Chondrocyte (in vitro differentiated cells): Measurements from ENCODE around the gene KLF5. TPM values are rescaled to one million over a fixed set of nuclear protein-coding genes. Genes with fewer than 3 reads are reported as not detected.
"Not testable (repeated sequence)": the region's sequence is repeated elsewhere in the genome, so short reads cannot be mapped to it uniquely, and the experiment has no call there.

Experiments used
- DNase-seq: peaks from one replicate; pipeline ENCODE4 v3.0.0; 2021; ENCODE audit warnings: mixed read lengths, low spot score
- H3K27ac Mint-ChIP-seq: one replicate; pipeline ENCODE4 v1.8.0; 2021; ENCODE audit warnings: mild to moderate bottlenecking, moderate library complexity, mixed read lengths; ENCODE audit not compliant: unreplicated experiment
- H3K27me3 Mint-ChIP-seq: 2 replicates; pipeline ENCODE4 v1.8.0; 2021; ENCODE audit warnings: low read depth, mixed read lengths
- H3K36me3 Mint-ChIP-seq: 2 replicates; pipeline ENCODE4 v1.8.0; 2021; ENCODE audit warnings: low read depth, mixed read lengths
- H3K4me1 Mint-ChIP-seq: 2 replicates; pipeline ENCODE4 v1.8.0; 2021; ENCODE audit warnings: low read depth, mild to moderate bottlenecking, mixed read lengths
- H3K4me3 Mint-ChIP-seq: one replicate; pipeline ENCODE4 v1.8.0; 2021; ENCODE audit warnings: mild to moderate bottlenecking, moderate library complexity, mixed read lengths; ENCODE audit not compliant: unreplicated experiment
- H3K9me3 Mint-ChIP-seq: 2 replicates; pipeline ENCODE4 v1.8.0; 2021; ENCODE audit warnings: low read depth, mixed read lengths
- CTCF ChIP-seq: fragments of 200-600 bp; sonication (generic); IDR thresholded peaks from 2 replicates; pipeline ENCODE4 v1.5.0; 2021; ENCODE audit warnings: antibody characterized with exemption, mild to moderate bottlenecking, moderate library complexity
- total RNA-seq: library from RNA; stranded (reverse); gene quantifications from 3 replicates; pipeline ENCODE4 v1.2.1, GENCODE V29; 2021

The KLF5 gene
- total RNA-seq, 1 donor from 2014 or later: 7.9 TPM

- Mint-ChIP-seq H3K9me3 (no peaks in the 10 kb centered on the region), H3K27ac (no peak overlapping the region)
Measured at GRCh38 chr13:73040484-73040883, 18.3 kb upstream of the KLF5 start.

GRCh38 chr13:73040968-73041596 is 17.7 kb upstream of the KLF5 start:
- no peaks in the 10 kb centered on the region for H3K9me3 Mint-ChIP-seq
- no peak for DNase-seq
- H3K27me3 Mint-ChIP-seq: no peaks in the 10 kb centered on the region
- no peak overlapping the region for H3K27ac Mint-ChIP-seq
- no peak overlapping the region for H3K4me3 Mint-ChIP-seq
- H3K36me3 Mint-ChIP-seq: no peaks in the 10 kb centered on the region
- H3K4me1 Mint-ChIP-seq: peaks cover 6% of the 10 kb centered on the region
- no peak for TF ChIP-seq CTCF

More at GRCh38 chr13:73040484-73040883, 18.3 kb upstream of the KLF5 start:
- peaks cover 12% of the 10 kb centered on the region for H3K4me1 Mint-ChIP-seq
- H3K27me3 Mint-ChIP-seq: no peaks in the 10 kb centered on the region
- TF ChIP-seq CTCF: no peak
- H3K4me3 Mint-ChIP-seq: no peak overlapping the region
- no peaks in the 10 kb centered on the region for H3K36me3 Mint-ChIP-seq
- DNase-seq: no peak

- no peaks in the 10 kb centered on the region for H3K36me3 Mint-ChIP-seq
- no peak for TF ChIP-seq CTCF
- H3K27ac Mint-ChIP-seq: no peak overlapping the region
- no peaks in the 10 kb centered on the region for H3K4me1 Mint-ChIP-seq
- H3K27me3 Mint-ChIP-seq: no peaks in the 10 kb centered on the region
- no peak for DNase-seq
- no peak overlapping the region for H3K4me3 Mint-ChIP-seq
- no peaks in the 10 kb centered on the region for H3K9me3 Mint-ChIP-seq
Measured at GRCh38 chr13:73045031-73045430, 13.8 kb upstream of the KLF5 start.

- not testable (repeated sequence) for H3K27ac Mint-ChIP-seq, H3K4me1 Mint-ChIP-seq, H3K4me3 Mint-ChIP-seq, H3K9me3 Mint-ChIP-seq, H3K27me3 Mint-ChIP-seq, H3K36me3 Mint-ChIP-seq, DNase-seq
Measured at GRCh38 chr13:73048615-73049014, 10.2 kb upstream of the KLF5 start.

GRCh38 chr13:73054712-73055111 is 4.1 kb upstream of the KLF5 start:
- TF ChIP-seq CTCF: no peak
- H3K27ac Mint-ChIP-seq: no peak overlapping the region
- no peak for DNase-seq
- no peaks in the 10 kb centered on the region for H3K9me3 Mint-ChIP-seq
- H3K36me3 Mint-ChIP-seq: no peaks in the 10 kb centered on the region
- peaks cover 23% of the 10 kb centered on the region for H3K4me1 Mint-ChIP-seq
- H3K4me3 Mint-ChIP-seq: no peak overlapping the region
- no peaks in the 10 kb centered on the region for H3K27me3 Mint-ChIP-seq
